Stomach (tissue), 9 donors: ENCODE measurements around the gene PCSK2. TPM values are rescaled to one million over a fixed set of nuclear protein-coding genes. Genes with fewer than 3 reads are reported as not detected.
"Not testable (repeated sequence)": the region's sequence is repeated elsewhere in the genome, so short reads cannot be mapped to it uniquely, and the experiment has no call there.

Experiments used
- DNase-seq, 2 donors: peaks; one replicate each; pipeline versions ENCODE4 v3.0.0 to v3.0.0-alpha.2; 2013 to 2019
- H3K27ac ChIP-seq, 5 donors: fragments of 200-600 bp in 4 of 5; sonication (generic) in 4 of 5; one replicate each; pipeline ENCODE4 v1.5.1; 2013 to 2019; ENCODE audit warnings: mild to moderate bottlenecking in 1 of 5, moderate library complexity in 1 of 5
- H3K27me3 ChIP-seq, 3 donors: fragments of 200-600 bp; sonication (generic); one replicate each; pipeline ENCODE4 v1.5.1; 2017 to 2019; ENCODE audit warnings: mixed run types in 1 of 3
- H3K36me3 ChIP-seq, 4 donors: fragments of 200-600 bp; sonication (generic); 1 replicate in 3 of 4; 2 replicates in 1 of 4; pipeline ENCODE4 v1.5.1; 2016 to 2019
- H3K4me1 ChIP-seq, 4 donors: fragments of 200-600 bp; sonication (generic); one replicate each; pipeline ENCODE4 v1.5.1; 2016 to 2019
- H3K4me3 ChIP-seq, 4 donors: fragments of 200-600 bp; sonication (generic) in 3 of 4; one replicate each; pipeline ENCODE4 v1.5.1; 2016 to 2019; ENCODE audit warnings: mild to moderate bottlenecking in 1 of 4
- H3K9me3 ChIP-seq, 4 donors: fragments of 200-600 bp; sonication (generic); one replicate each; pipeline ENCODE4 v1.5.1; 2016 to 2019
- EP300 ChIP-seq: sonication (generic); formaldehyde crosslinking; IDR thresholded peaks from one replicate; pipeline ENCODE4 v1.6.1; 2017; ENCODE audit warnings: antibody characterized with exemption
- POLR2A ChIP-seq, 4 donors: fragments of 450-650 bp; IDR thresholded peaks; one replicate each; pipeline ENCODE4 v1.6.1; 2016; ENCODE audit warnings: antibody characterized with exemption in 4 of 4, control low read depth in 2 of 4, mild to moderate bottlenecking in 1 of 4, moderate library complexity in 1 of 4
- POLR2AphosphoS5 ChIP-seq, 3 donors: sonication (generic); formaldehyde crosslinking; IDR thresholded peaks; one replicate each; pipeline ENCODE4 v1.6.1; 2016; ENCODE audit warnings: antibody characterized with exemption in 3 of 3
- WGBS, 5 donors: extraction: QIAGEN DNeasy Blood & Tissue Kit in 3 of 5; methylation state at CpG; one replicate each; pipeline versions ENCODE4 v1.1.5 to v1.1.7; 2013 to 2018; 5-methylcytosine and 5-hydroxymethylcytosine counted together
- intact Hi-C: fragments of 100-400 bp; cut with DNase I; formaldehyde crosslinking; loops from one replicate; pipeline ENCODE4 v1.15.1; 2023; ENCODE audit warnings: low total_unique reads
- polyA plus RNA-seq, 3 donors: library from polyadenylated mRNA; stranded (reverse); fragments of 200-250 nt; gene quantifications; one replicate each; pipeline ENCODE4 v1.2.3, GENCODE V29; 2013
- total RNA-seq, 5 donors: library from RNA; depleted of rRNA; stranded (reverse); fragments of >200 nt; gene quantifications; one replicate each; pipeline versions ENCODE4 v1.1.0 to v1.2.3, GENCODE V29; 2014 to 2016
- TF ChIP-seq, protein P1 (sequence below), 7 experiments: fragments of 450-650 bp in 4 of 7; fragments of 200-600 bp in 3 of 7; sonication (generic) in 3 of 7; IDR thresholded peaks; one replicate each; pipeline ENCODE4 v1.5.1; 2016 to 2019; ENCODE audit warnings: antibody characterized with exemption in 7 of 7, control low read depth in 2 of 7, mild to moderate bottlenecking in 1 of 7
- donor health status: healthy with polysubstance abuse.
- donor health status: Bipolar disorder and iron deficiency.
- donor health status: healthy.

PCSK2 gene
- total and polyA plus RNA-seq, 8 donors, result 0.15 to 3.7 (median 1.2) TPM; not detected in 2

DNA sequence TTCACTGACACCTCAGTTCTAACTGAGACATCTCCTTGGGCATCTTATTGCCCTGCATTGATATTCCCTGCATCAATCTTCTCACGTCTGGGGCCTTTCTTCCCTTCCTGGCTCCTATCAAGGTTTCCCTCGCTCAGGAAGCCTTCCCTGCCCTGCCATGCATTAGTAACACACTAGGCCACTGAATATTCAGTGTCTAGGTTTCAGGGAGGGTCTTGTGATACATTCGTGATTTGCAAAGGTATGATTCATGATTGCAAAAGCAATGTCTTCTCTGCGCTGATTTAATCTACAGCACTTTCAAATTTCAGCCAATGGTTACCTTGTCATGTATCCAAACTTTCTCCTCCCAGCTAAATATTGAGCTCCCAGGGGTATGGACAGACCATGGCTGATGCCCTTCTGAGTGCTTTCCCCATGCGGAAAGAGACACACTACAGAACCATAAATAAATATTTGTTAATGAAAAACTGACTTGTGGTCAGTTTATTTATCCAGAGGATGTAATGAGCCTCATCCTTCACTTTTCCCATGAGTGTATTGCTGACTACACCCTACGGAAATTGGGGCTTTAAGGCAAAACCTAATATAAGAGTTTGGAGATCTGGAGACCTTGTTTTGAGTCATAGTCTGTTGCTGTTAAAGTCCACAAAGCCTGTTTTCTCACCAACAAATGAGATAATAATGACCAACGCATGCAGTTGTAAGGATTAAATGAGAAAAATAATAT is 21.6 kb upstream of the PCSK2 start:
- intact Hi-C loops, result no loop called here
- H3K4me1 ChIP-seq, result no peaks in the 10 kb centered on the region
- TF ChIP-seq POLR2A (IDR thresholded peaks at IDR 0.05), result no peak
- TF ChIP-seq POLR2AphosphoS5 (IDR thresholded peaks at IDR 0.05), result no peak
- no peak for TF ChIP-seq EP300
- TF ChIP-seq, protein P1, sequence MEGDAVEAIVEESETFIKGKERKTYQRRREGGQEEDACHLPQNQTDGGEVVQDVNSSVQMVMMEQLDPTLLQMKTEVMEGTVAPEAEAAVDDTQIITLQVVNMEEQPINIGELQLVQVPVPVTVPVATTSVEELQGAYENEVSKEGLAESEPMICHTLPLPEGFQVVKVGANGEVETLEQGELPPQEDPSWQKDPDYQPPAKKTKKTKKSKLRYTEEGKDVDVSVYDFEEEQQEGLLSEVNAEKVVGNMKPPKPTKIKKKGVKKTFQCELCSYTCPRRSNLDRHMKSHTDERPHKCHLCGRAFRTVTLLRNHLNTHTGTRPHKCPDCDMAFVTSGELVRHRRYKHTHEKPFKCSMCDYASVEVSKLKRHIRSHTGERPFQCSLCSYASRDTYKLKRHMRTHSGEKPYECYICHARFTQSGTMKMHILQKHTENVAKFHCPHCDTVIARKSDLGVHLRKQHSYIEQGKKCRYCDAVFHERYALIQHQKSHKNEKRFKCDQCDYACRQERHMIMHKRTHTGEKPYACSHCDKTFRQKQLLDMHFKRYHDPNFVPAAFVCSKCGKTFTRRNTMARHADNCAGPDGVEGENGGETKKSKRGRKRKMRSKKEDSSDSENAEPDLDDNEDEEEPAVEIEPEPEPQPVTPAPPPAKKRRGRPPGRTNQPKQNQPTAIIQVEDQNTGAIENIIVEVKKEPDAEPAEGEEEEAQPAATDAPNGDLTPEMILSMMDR (IDR thresholded peaks at IDR 0.05), result no peak
- no peak overlapping the region for H3K27ac ChIP-seq
- no peaks in the 10 kb centered on the region for H3K36me3 ChIP-seq
- H3K4me3 ChIP-seq, result no peak overlapping the region
- H3K27me3 ChIP-seq, result peaks cover 0 to 12% (median 0%) of the 10 kb centered on the region in 3 donors
- no peak for DNase-seq
- H3K9me3 ChIP-seq, result no peaks in the 10 kb centered on the region
- 66 to 73% (median 69%) methylated on average over 7 of the region's 7 CpGs for WGBS, 5 donors

DNA sequence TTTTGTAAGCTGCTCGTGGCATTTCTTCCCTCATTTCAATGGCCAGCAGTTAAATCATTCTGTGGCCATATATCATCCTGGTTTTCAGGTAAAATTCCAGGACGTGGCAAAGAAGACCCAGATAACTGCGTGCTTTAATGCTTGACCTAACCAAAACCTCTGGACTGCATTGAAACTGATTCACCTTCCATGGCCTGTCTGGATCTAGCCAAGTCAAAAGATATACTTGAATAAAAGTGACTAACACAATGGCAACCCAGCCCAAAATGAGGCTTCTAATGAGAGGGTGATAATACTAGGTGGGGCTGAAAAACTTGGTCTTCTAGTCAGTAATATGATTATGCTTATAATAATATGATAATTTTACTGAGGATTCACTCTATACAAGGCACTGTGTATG is 16.5 kb upstream of the PCSK2 start:
- Histone ChIP-seq H3K36me3 (no peaks in the 10 kb centered on the region), H3K9me3 (peaks cover 0 to 6% (median 0%) of the 10 kb centered on the region in 4 donors), H3K4me1 (no peaks in the 10 kb centered on the region), H3K27me3 (no peaks in the 10 kb centered on the region), H3K27ac (no peak overlapping the region), H3K4me3 (no peak overlapping the region)
- WGBS, 5 donors, result 63 to 74% (median 65%) methylated on average over 3 of the region's 3 CpGs
- intact Hi-C loops, result no loop called here
- DNase-seq, result no peak
- no peak for TF ChIP-seq POLR2A (IDR thresholded peaks at IDR 0.05)
- TF ChIP-seq POLR2AphosphoS5 (IDR thresholded peaks at IDR 0.05), result no peak
- TF ChIP-seq, protein P1 (IDR thresholded peaks at IDR 0.05), result no peak

DNA sequence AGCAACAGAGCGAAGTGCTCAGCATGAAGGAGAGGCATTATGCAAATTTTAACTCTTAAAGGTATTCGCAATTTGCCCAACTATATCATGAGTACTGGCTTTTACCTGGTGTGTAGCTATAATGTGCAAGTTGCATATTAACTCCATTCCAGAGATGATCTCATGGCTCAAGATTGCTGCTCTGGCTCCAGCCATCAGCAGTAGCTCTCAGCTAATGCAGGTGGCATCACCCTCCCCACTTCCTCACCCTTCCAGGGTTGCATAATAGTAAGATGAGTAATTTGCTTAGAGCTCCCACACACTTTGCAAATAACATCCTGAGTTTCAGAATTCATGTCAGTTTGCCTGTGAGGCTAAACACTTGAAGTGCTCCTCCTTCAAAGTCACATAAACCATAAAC is 15.9 kb upstream of the PCSK2 start:
- no peak overlapping the region for H3K4me3 ChIP-seq
- DNase-seq, result no peak
- H3K9me3 ChIP-seq, result peaks cover 0 to 6% (median 0%) of the 10 kb centered on the region in 4 donors
- intact Hi-C loops, result no loop called here
- 68 to 86% (median 75%) methylated on average over 2 of the region's 2 CpGs for WGBS, 5 donors
- H3K27me3 ChIP-seq, result no peaks in the 10 kb centered on the region
- H3K4me1 ChIP-seq, result no peaks in the 10 kb centered on the region
- no peaks in the 10 kb centered on the region for H3K36me3 ChIP-seq
- TF ChIP-seq POLR2AphosphoS5 (IDR thresholded peaks at IDR 0.05), result no peak
- TF ChIP-seq EP300, result no peak
- TF ChIP-seq, protein P1 (IDR thresholded peaks at IDR 0.05), result no peak
- TF ChIP-seq POLR2A (IDR thresholded peaks at IDR 0.05), result no peak
- no peak overlapping the region for H3K27ac ChIP-seq

DNA sequence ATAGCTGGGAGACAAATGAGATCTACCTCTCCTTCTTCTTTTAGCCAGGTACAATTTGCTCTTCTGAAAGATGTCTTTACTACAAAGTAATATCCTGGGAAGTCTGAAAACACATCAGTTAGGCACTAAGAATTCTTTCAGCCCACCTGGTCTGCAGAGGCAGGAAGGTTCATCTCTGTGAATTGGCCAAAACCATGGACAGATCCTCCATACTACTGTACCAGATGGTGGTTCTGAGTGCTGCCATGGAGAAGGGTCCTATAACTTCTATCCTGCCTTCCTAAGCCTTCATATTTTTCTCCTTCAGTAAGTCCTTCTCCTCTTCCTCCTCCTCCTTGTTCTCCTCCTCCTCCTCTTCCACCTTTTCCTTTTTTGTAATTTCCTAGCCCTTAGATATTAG is 11.7 kb upstream of the PCSK2 start:
- intact Hi-C loops, result no loop called here
- Histone ChIP-seq H3K27ac (no peak overlapping the region), H3K9me3 (peaks cover 0 to 6% (median 0%) of the 10 kb centered on the region in 4 donors), H3K4me3 (no peak overlapping the region), H3K4me1 (no peaks in the 10 kb centered on the region), H3K27me3 (no peaks in the 10 kb centered on the region), H3K36me3 (no peaks in the 10 kb centered on the region)
- DNase-seq, result no peak
- TF ChIP-seq EP300 (no peak), POLR2AphosphoS5 (IDR thresholded peaks at IDR 0.05) (no peak), POLR2A (IDR thresholded peaks at IDR 0.05) (no peak)
- TF ChIP-seq, protein P1 (IDR thresholded peaks at IDR 0.05), result no peak

DNA sequence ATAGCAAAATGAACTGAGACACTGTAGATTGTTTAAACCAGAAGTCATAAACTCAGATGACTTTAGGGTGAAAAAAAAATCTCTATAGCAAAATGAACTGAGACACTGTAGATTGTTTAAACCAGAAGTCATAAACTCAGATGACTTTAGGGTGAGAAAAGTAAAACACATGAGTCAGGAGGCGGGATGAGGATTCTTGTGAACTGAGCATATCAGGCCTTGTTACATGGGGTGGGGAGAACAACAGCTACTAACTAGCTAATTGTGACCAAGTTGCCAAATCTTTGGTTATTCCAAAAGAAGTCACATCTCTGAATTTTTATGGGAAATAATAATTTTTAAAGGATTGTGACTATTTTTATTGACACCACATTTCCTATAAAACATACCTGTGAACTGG is 7.0 kb upstream of the PCSK2 start:
- intact Hi-C loops, H3K4me1 ChIP-seq: not testable (repeated sequence)
- WGBS, 5 donors, result 71 to 89% (median 83%) methylated on average over 1 of the region's 1 CpG

More for the DNA sequence above, 7.0 kb upstream of the PCSK2 start:
- H3K9me3 ChIP-seq, H3K27ac ChIP-seq, DNase-seq, H3K4me3 ChIP-seq, H3K36me3 ChIP-seq: not testable (repeated sequence)
- peaks cover 0 to 32% (median under 1%) of the 10 kb centered on the region in 3 donors for H3K27me3 ChIP-seq
